Measurements from ENCODE around the gene DLG1. TPM values are rescaled to one million over a fixed set of nuclear protein-coding genes. Genes with fewer than 3 reads are reported as not detected.
A peak's percentile ranks its signal among the peaks of the same experiment; 100 is the strongest.

Gene DLG1
- total RNA-seq, 1 donor from 2014 or later: 48.6 TPM

- DNase-seq (ENCODE audit: missing footprints) (no peak), ATAC-seq (peak; percentile 15)
- intact Hi-C loops (cut with DNase I): loop anchor here (1.0 kb wide), 1 partner anchor 27 kb away; no protein-coding TSS in a partner anchor
Observed at GRCh38 chr3:197030379-197031314, 267.8 kb downstream of the DLG1 start.

DNA sequence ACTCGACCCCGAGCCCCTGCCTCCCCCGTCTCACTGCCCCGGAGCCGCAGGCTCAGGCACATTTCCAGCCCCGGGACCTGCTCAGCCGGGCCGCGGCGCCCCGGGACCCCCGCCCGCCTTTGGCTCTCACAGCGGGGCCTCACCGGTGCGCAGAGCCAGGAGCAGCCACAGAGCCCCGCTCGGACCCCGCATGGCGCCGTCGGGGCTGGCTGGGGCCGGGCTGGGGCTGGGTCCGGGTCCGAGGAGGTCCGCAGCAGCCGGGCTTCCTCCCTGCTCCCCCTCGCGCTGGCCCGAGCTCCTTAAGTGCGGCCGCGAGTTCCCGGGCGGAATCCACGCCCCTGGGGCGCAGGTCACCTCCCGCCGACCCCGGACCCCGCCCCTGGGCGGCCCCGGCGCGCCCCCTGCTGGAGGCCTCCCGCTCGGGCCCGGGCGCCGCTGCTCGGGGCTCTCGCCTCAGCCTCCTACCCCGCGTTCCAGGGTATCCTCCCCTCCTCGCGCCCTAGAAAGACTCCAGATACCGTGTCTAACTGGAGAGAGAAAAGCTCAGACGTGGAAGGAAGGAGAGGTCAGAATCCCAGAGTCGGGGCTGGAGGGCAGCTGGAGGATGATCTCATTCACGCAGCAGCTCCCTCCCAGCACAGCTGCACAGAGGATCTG is 268.8 kb downstream of the DLG1 start, which contains the start of gene MELTF:
Gene MELTF (minus strand): TSS at position 307 of the 657 bp plus-strand sequence. CDS start 115 bp downstream, at position 192.
- DNase-seq (ENCODE audit: missing footprints): peak; percentile 86
- intact Hi-C loops (cut with DNase I): loop anchor here (1.0 kb wide), 1 partner anchor 26 kb away; no protein-coding TSS in a partner anchor
- ATAC-seq: peak; percentile 73

DNA sequence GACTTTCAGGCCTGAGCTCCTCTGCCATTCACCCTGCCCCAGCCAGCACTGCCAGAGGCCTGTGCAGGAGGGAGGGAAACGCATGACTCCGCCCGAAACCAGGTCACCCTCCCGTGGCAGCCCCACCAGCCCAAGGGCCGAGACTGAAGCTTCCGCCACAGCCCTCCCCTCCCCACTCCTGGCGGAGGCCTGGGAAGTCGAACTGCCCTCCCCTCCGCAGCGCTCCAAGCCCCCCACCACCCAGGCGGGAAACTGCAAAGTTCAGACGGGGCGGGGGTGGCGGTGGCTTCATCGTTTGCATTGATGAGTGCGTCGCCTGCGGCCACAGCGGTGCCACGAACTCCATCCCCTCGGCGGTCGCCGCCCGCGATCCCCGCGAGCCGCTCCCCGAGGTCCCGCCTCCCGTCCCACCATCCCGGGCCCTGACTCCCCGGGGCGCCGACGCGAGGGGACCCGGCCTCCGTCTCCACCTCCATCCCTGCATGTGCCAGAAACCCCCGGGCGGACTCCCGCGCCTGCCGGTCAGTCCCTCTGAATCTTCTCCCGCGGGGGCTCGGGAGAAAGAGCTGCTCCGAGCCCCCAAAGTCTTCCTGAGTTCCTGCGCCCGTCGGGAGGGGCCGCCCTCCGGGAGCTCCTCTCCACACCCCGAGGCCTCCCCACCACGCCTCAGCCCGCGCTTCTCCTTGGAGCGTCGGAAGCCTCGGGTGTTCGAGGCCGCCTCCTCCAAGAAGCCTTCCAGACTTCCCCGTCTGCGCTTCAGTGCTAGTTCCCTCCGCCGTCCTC is 269.5 kb downstream of the DLG1 start:
- intact Hi-C loops (cut with DNase I): no loop called here
- DNase-seq (ENCODE audit: missing footprints): no peak
- no peak for ATAC-seq

DNA sequence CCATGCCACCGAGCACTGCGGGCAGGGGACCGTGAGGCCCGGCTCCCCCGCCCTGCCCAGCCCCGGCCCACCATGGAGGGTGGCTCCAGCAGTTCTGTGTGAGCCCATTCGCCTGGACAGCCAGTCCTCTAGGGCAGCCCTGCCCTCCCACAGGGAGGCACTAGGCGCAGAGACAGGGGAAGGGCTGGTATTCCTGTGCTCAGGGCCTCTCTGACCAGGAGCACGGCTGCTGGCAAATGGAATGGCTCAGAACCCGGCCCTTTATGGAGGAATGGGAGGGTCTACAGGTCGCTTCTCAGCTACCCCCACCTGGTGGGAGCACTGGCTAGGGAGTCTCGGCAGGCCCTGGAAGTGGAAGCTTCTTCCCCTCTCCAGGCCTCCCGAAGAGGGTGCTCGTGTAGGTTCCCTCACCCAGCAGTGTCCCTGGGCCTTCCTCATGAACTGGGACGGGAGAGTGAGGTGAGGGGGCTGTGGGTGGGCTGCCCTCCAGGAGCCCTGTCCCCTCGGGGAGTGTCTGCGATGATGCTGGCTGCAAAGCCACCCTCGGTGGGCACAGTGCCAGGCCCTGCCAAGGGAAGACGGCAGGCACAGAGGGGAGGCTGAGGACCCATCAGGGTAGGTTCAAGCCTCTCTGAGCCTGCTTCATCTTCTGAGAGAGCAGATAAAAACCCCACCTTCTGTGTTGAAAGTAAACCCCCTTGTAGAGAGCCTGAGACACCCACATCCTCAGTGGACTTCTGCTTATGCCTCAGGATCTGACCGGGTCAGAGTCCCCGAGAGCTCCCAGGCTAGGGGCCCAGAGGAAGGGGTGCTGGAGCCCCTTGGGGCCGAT is 270.3 kb downstream of the DLG1 start:
- DNase-seq (ENCODE audit: missing footprints) (no peak), ATAC-seq (no peak)
- intact Hi-C loops (cut with DNase I): no loop called here

- no peak for ATAC-seq
- no peak for DNase-seq (ENCODE audit: missing footprints)
- intact Hi-C loops (cut with DNase I): no loop called here
Observed at GRCh38 chr3:197027151-197027895, 271.1 kb downstream of the DLG1 start.

GRCh38 chr3:197026481-197026866 is 271.9 kb downstream of the DLG1 start:
- no peak for ATAC-seq
- DNase-seq (ENCODE audit: missing footprints): no peak
- intact Hi-C loops (cut with DNase I): no loop called here

GRCh38 chr3:197025736-197026480 is 272.5 kb downstream of the DLG1 start:
- intact Hi-C loops (cut with DNase I): no loop called here
- ATAC-seq (no peak), DNase-seq (ENCODE audit: missing footprints) (no peak)

DNA sequence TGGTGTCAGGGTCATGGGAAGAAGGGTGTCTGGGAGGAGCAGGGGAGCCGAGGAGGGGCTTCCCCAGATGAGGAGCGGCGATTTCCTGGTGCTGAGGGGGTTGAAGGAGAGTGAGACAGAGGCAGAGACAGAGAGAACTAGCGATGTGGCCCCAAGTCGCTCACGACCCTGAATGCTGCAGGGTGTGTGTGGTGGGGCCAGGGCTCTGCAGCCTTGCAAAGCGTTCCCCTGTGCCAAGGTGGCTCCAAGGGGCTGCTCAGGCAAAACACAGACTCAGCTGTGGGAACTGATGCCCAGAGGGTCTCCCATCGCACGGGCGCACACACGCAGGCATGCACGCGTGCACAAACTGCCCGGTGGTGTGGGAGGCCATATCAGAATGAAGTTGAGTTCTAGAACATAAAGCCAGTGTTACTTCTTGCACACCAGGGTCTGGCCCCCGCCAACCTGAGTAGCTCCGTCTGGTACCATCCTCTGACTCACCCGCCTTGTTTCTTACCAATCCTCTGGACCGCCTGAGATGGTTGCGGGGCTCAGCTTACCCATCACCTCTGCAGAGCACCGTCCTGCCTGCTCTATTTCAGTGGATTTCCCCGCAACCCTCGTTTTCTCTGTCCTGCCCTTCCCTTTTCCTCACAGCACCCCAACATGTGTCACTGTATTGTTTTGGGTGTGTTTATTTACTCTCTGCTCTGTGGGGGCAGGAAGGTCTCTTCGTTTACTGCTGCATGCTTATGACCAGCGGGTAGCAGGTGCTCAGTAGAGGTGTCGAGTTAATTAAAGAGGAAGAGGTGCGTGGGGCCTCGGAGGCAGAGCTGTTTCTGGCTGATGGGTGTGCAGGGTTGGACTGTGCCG is 273.3 kb downstream of the DLG1 start:
- ATAC-seq: no peak
- DNase-seq (ENCODE audit: missing footprints): no peak
- intact Hi-C loops (cut with DNase I): no loop called here

- no peak for ATAC-seq
- DNase-seq (ENCODE audit: missing footprints): no peak
- intact Hi-C loops (cut with DNase I): no loop called here
Observed at GRCh38 chr3:197023998-197024651, 274.3 kb downstream of the DLG1 start.

- no peak for DNase-seq (ENCODE audit: missing footprints)
- intact Hi-C loops (cut with DNase I): no loop called here
- ATAC-seq: no peak
Observed at GRCh38 chr3:197023241-197023997, 275.0 kb downstream of the DLG1 start.

- DNase-seq (ENCODE audit: missing footprints): peak; percentile 22
- intact Hi-C loops (cut with DNase I): no loop called here
- ATAC-seq: no peak
Observed at GRCh38 chr3:197022405-197023231, 275.8 kb downstream of the DLG1 start.

GRCh38 chr3:197021729-197022404 is 276.5 kb downstream of the DLG1 start:
- no peak for ATAC-seq
- no peak for DNase-seq (ENCODE audit: missing footprints)

GRCh38 chr3:197021231-197021630 is 277.2 kb downstream of the DLG1 start:
- DNase-seq (ENCODE audit: missing footprints): peak; percentile 40
- intact Hi-C loops (cut with DNase I): no loop called here
- no peak for ATAC-seq

More at GRCh38 chr3:197021729-197022404, 276.5 kb downstream of the DLG1 start:
- intact Hi-C loops (cut with DNase I): no loop called here

All from Right ventricle myocardium inferior (tissue), 1 donor.